GM12873 (cell line): ENCODE results near the gene ZNF728.

Source experiments
- TF ChIP-seq, protein P1 (sequence below): IDR thresholded peaks from 2 replicates; pipeline ENCODE4 v1.5.1; 2012; ENCODE audit warnings: low read depth, mild to moderate bottlenecking, moderate library complexity, low read length, control low read depth; ENCODE audit not compliant: insufficient read depth; ENCODE audit errors: missing control alignments

ZNF728 gene

DNA sequence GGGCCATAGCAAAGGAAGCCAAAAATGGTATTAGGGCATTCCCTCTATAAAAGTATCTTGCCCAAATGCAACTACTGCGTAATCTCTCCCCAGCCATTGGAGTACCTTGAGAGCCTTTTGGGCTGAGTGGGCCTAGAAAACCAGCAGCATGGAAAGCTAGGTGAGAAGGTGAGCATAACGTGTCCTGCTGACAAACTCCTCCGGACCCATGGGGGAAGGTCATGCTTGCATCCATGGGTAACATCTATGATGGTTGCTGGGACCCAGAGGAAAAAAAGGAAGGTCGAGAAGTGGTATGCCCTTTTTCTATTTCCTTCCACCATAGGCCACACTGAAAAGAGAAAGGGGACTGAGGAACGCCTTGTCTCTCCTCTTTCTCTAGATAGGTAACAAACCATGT lies 57.4 kb downstream of the ZNF728 start:
- TF ChIP-seq, protein P1, sequence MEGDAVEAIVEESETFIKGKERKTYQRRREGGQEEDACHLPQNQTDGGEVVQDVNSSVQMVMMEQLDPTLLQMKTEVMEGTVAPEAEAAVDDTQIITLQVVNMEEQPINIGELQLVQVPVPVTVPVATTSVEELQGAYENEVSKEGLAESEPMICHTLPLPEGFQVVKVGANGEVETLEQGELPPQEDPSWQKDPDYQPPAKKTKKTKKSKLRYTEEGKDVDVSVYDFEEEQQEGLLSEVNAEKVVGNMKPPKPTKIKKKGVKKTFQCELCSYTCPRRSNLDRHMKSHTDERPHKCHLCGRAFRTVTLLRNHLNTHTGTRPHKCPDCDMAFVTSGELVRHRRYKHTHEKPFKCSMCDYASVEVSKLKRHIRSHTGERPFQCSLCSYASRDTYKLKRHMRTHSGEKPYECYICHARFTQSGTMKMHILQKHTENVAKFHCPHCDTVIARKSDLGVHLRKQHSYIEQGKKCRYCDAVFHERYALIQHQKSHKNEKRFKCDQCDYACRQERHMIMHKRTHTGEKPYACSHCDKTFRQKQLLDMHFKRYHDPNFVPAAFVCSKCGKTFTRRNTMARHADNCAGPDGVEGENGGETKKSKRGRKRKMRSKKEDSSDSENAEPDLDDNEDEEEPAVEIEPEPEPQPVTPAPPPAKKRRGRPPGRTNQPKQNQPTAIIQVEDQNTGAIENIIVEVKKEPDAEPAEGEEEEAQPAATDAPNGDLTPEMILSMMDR = no peak

DNA sequence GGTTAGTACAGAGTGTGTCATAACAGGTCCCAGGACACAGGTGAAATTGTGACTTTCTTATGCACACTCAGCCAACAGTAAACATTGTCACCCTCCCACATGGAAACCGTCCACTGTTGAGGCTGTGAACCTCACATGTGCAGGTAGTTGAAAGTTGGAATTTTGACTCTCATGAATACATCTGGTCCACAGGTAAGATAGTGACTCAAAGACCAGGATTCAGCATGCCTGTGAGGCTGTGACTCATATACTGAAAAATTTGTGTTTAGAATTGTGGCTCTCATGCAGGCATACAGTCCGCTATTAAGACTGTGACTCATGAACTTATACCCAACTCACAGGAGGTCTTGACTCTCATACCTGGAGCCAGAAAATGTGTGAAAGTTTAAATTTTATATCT lies 67.8 kb downstream of the ZNF728 start:
- TF ChIP-seq, protein P1 = no peak
